PC-3 (cell line): ENCODE measurements around the gene SLC25A25. TPM values are rescaled to one million over a fixed set of nuclear protein-coding genes. Genes with fewer than 3 reads are reported as not detected.
"Not testable (repeated sequence)": the region's sequence is repeated elsewhere in the genome, so short reads cannot be mapped to it uniquely, and the experiment has no call there.

Source experiments
- ATAC-seq: fragments of 200-7000 bp; cut with Tn5 transposase; 2 replicates; pipeline ENCODE4 v1.9.1; 2020; ENCODE audit warnings: mild to moderate bottlenecking, moderate library complexity
- BruUV-seq: library from RNA; stranded (reverse); fragments of 400-500 nt; replicated peaks from 2 replicates; lab custom pipeline; 2021; lab: Mats Ljungman, UMichigan
- CTCF ChIA-PET: fragments of 300-600 bp; sonication (Branson Sonifier 250); formaldehyde crosslinking; loops from one replicate; lab custom pipeline; 2022; ENCODE audit warnings: antibody characterized with exemption; lab: Charles Lee
- POLR2A ChIA-PET: fragments of 300-600 bp; sonication (Branson Sonifier 250); formaldehyde crosslinking; loops from one replicate; lab custom pipeline; 2022; ENCODE audit warnings: antibody characterized with exemption; ENCODE audit not compliant: unreplicated experiment; lab: Charles Lee
- DNase-seq: peaks from one replicate; pipeline ENCODE4 v3.0.0-alpha.2; 2015
- H2AFZ ChIP-seq: fragments of 300-600 bp; sonication (generic); 2 replicates; pipeline ENCODE4 v1.6.0; 2016; ENCODE audit warnings: antibody characterized with exemption, low read length
- H3F3A ChIP-seq: fragments of 300-600 bp; sonication (generic); one replicate; pipeline ENCODE4 v1.6.0; 2017; ENCODE audit warnings: antibody characterized with exemption, low read length, control low read depth, mild to moderate bottlenecking; ENCODE audit not compliant: unreplicated experiment
- H3K27ac ChIP-seq: fragments of 300-600 bp; sonication (generic); 2 replicates; pipeline ENCODE4 v1.5.1; 2016; ENCODE audit warnings: mild to moderate bottlenecking, low read length
- H3K27me3 ChIP-seq: fragments of 300-600 bp; sonication (generic); 2 replicates; pipeline ENCODE4 v1.6.1; 2016; ENCODE audit warnings: low read length, mixed read lengths
- H3K36me3 ChIP-seq: fragments of 300-600 bp; sonication (generic); 2 replicates; pipeline ENCODE4 v1.6.1; 2016; ENCODE audit warnings: low read depth, mixed run types, low read length, mixed read lengths
- H3K4me1 ChIP-seq: fragments of 300-600 bp; sonication (generic); 2 replicates; pipeline ENCODE4 v1.5.1; 2016; ENCODE audit warnings: low read length; ENCODE audit not compliant: insufficient read depth
- H3K4me2 ChIP-seq: fragments of 300-600 bp; sonication (generic); 2 replicates; pipeline ENCODE4 v1.6.0; 2016; ENCODE audit warnings: low read length
- H3K4me3 ChIP-seq: fragments of 300-600 bp; sonication (generic); 2 replicates; pipeline ENCODE4 v1.5.1; 2016; ENCODE audit warnings: mild to moderate bottlenecking, low read length, mixed read lengths
- H3K79me2 ChIP-seq: fragments of 300-600 bp; sonication (generic); 2 replicates; pipeline ENCODE4 v1.6.1; 2017; ENCODE audit warnings: low read length, mixed read lengths
- H3K9ac ChIP-seq: fragments of 300-600 bp; sonication (generic); 2 replicates; pipeline ENCODE4 v1.6.0; 2016; ENCODE audit warnings: mild to moderate bottlenecking, low read length
- H3K9me2 ChIP-seq: fragments of 300-600 bp; sonication (generic); replicated peaks from 2 replicates; pipeline ENCODE4 v1.6.1; 2016; ENCODE audit warnings: mixed run types, low read length, mixed read lengths
- H3K9me3 ChIP-seq: fragments of 300-600 bp; sonication (generic); 2 replicates; pipeline ENCODE4 v1.6.1; 2016; ENCODE audit warnings: low read length, mixed read lengths
- H4K20me1 ChIP-seq: fragments of 300-600 bp; sonication (generic); 2 replicates; pipeline ENCODE4 v1.6.1; 2016; ENCODE audit warnings: low read length, mixed read lengths
- CTCF ChIP-seq: fragments of 300-600 bp; sonication (generic); conservative IDR thresholded peaks from 2 replicates; pipeline ENCODE4 v1.5.1; 2017; ENCODE audit warnings: antibody characterized with exemption, low read depth, mild to moderate bottlenecking, low read length
- EZH2 ChIP-seq: fragments of 300-600 bp; sonication (generic); IDR thresholded peaks from one replicate; pipeline ENCODE4 v1.6.1; 2017; ENCODE audit warnings: antibody characterized with exemption, mild to moderate bottlenecking, low read length; ENCODE audit not compliant: unreplicated experiment
- EZH2phosphoT487 ChIP-seq: fragments of 300-600 bp; sonication (generic); IDR thresholded peaks from 2 replicates; pipeline ENCODE4 v1.6.1; 2018; ENCODE audit warnings: mild to moderate bottlenecking, antibody characterized with exemption, low read length, borderline replicate concordance
- intact Hi-C: fragments of 100-400 bp; cut with micrococcal nuclease; formaldehyde crosslinking; loops from 2 replicates; pipeline ENCODE4 v1.9.0; 2023
- total RNA-seq: library from RNA; depleted of rRNA; stranded (reverse); fragments of >200 nt; gene quantifications from 2 replicates; pipeline ENCODE4 v1.2.3, GENCODE V29; 2014

Gene SLC25A25
- total RNA-seq, 1 experiment from 2014 or later, result 25.2 TPM

GRCh38 chr9:128135561-128135960 lies 67.5 kb downstream of the SLC25A25 start:
- CTCF ChIA-PET, H3K4me2 ChIP-seq, H3K79me2 ChIP-seq, DNase-seq, BruUV-seq, H3K9ac ChIP-seq, intact Hi-C loops, POLR2A ChIA-PET, H3K4me3 ChIP-seq, H3K27me3 ChIP-seq, H3F3A ChIP-seq, H3K9me2 ChIP-seq, H4K20me1 ChIP-seq, H3K36me3 ChIP-seq, H3K9me3 ChIP-seq, H3K4me1 ChIP-seq, ATAC-seq, H3K27ac ChIP-seq, H2AFZ ChIP-seq: not testable (repeated sequence)

GRCh38 chr9:128136816-128137793 lies 69.1 kb downstream of the SLC25A25 start:
- Histone ChIP-seq H3K79me2 (no peaks in the 10 kb centered on the region), H3K27me3 (no peaks in the 10 kb centered on the region), H3K36me3 (no peaks in the 10 kb centered on the region), H3K9ac (no peak overlapping the region; the same call in 1 of the 2 replicates), H3F3A (no peaks in the 10 kb centered on the region), H3K4me1 (peaks cover 7% of the 10 kb centered on the region), H3K27ac (peak overlapping the region; percentile 57), H4K20me1 (no peaks in the 10 kb centered on the region), H3K4me3 (no peak overlapping the region), H3K9me2 (no peaks in the 10 kb centered on the region), H3K9me3 (no peaks in the 10 kb centered on the region), H2AFZ (no peak overlapping the region), H3K4me2 (no peak overlapping the region)
- DNase-seq, result peak; percentile 63
- ChIA-PET CTCF (interaction anchor here (0.6 kb wide), 1 partner anchor 14 kb away, joined by 6 read pairs; no protein-coding TSS in a partner anchor), POLR2A (no interaction called here)
- BruUV-seq, result no TSS peak
- no peak for TF ChIP-seq EZH2phosphoT487
- TF ChIP-seq CTCF, result no peak
- no peak for TF ChIP-seq EZH2
- intact Hi-C loops, result no loop called here
- ATAC-seq, result peak; percentile 48

GRCh38 chr9:128138001-128138400 lies 70.0 kb downstream of the SLC25A25 start:
- no peaks in the 10 kb centered on the region for H3F3A ChIP-seq
- peak overlapping the region; percentile 57 for H3K27ac ChIP-seq
- DNase-seq (no peak), ATAC-seq (peak; percentile 50; the same call in 1 of the 2 replicates)
- H2AFZ ChIP-seq, result no peak overlapping the region
- no peak overlapping the region for H3K4me3 ChIP-seq
- H3K36me3 ChIP-seq, result no peaks in the 10 kb centered on the region
- ChIA-PET CTCF (no interaction called here), POLR2A (no interaction called here)
- no peaks in the 10 kb centered on the region for H3K79me2 ChIP-seq
- H3K9me3 ChIP-seq, result no peaks in the 10 kb centered on the region
- H3K9me2 ChIP-seq, result no peaks in the 10 kb centered on the region
- intact Hi-C loops, result no loop called here
- no peak for TF ChIP-seq EZH2phosphoT487
- no peak for TF ChIP-seq CTCF
- TF ChIP-seq EZH2, result no peak
- peaks cover 14% of the 10 kb centered on the region for H3K4me1 ChIP-seq
- no TSS peak for BruUV-seq
- no peak overlapping the region for H3K9ac ChIP-seq
- H4K20me1 ChIP-seq, result no peaks in the 10 kb centered on the region
- no peaks in the 10 kb centered on the region for H3K27me3 ChIP-seq
- H3K4me2 ChIP-seq, result no peak overlapping the region
